ENCODE results near the gene WSB2.

- TF ChIP-seq, protein P1, sequence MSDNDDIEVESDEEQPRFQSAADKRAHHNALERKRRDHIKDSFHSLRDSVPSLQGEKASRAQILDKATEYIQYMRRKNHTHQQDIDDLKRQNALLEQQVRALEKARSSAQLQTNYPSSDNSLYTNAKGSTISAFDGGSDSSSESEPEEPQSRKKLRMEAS (IDR thresholded peaks at IDR 0.05; ENCODE audit: low read depth, low read length): no peak
- TF ChIP-seq, protein P2, sequence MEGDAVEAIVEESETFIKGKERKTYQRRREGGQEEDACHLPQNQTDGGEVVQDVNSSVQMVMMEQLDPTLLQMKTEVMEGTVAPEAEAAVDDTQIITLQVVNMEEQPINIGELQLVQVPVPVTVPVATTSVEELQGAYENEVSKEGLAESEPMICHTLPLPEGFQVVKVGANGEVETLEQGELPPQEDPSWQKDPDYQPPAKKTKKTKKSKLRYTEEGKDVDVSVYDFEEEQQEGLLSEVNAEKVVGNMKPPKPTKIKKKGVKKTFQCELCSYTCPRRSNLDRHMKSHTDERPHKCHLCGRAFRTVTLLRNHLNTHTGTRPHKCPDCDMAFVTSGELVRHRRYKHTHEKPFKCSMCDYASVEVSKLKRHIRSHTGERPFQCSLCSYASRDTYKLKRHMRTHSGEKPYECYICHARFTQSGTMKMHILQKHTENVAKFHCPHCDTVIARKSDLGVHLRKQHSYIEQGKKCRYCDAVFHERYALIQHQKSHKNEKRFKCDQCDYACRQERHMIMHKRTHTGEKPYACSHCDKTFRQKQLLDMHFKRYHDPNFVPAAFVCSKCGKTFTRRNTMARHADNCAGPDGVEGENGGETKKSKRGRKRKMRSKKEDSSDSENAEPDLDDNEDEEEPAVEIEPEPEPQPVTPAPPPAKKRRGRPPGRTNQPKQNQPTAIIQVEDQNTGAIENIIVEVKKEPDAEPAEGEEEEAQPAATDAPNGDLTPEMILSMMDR (IDR thresholded peaks at IDR 0.05; ENCODE audit: low read depth, low read length): no peak
- no peak for TF ChIP-seq MYC (IDR thresholded peaks at IDR 0.05; ENCODE audit: low read depth, low read length)
Observed at GRCh38 chr12:118015306-118015705, 45.7 kb downstream of the WSB2 start.
